WTC11 (cell line): Measurements from ENCODE around the gene C1orf167. TPM values are rescaled to one million over a fixed set of nuclear protein-coding genes. Genes with fewer than 3 reads are reported as not detected.

Source experiments
- ATAC-seq: fragments of 200-7000 bp; cut with Tn5 transposase; 2 replicates; pipeline ENCODE4 v1.10.0; 2021; ENCODE audit warnings: mild to moderate bottlenecking, moderate library complexity
- CTCF ChIA-PET: fragments of 300-600 bp; sonication (Branson Sonifier 250); formaldehyde crosslinking; loops from one replicate; lab custom pipeline; 2021; ENCODE audit warnings: antibody characterized with exemption; lab: Charles Lee
- POLR2A ChIA-PET: fragments of 350-600 bp; sonication (Branson Sonifier 250); formaldehyde crosslinking; loops from one replicate; lab custom pipeline; 2021; ENCODE audit warnings: antibody characterized with exemption; lab: Charles Lee
- DNase-seq: peaks from one replicate; pipeline ENCODE4 v3.0.0; 2021; ENCODE audit warnings: low spot score
- H3K27ac Mint-ChIP-seq: 2 replicates; pipeline ENCODE4 v1.8.0; 2021; ENCODE audit warnings: mixed read lengths
- H3K27me3 Mint-ChIP-seq: 2 replicates; pipeline ENCODE4 v1.8.0; 2021; ENCODE audit warnings: low read depth, mild to moderate bottlenecking, moderate library complexity, mixed read lengths
- H3K36me3 Mint-ChIP-seq: 2 replicates; pipeline ENCODE4 v1.8.0; 2021; ENCODE audit warnings: mixed read lengths
- H3K4me1 Mint-ChIP-seq: 2 replicates; pipeline ENCODE4 v1.8.0; 2022; ENCODE audit warnings: mixed read lengths
- H3K4me3 Mint-ChIP-seq: 2 replicates; pipeline ENCODE4 v1.8.0; 2021; ENCODE audit warnings: mild to moderate bottlenecking, moderate library complexity, mixed read lengths
- H3K9me3 Mint-ChIP-seq: 2 replicates; pipeline ENCODE4 v1.8.0; 2021; ENCODE audit warnings: mixed read lengths
- CDX4 ChIP-seq: fragments of 250-450 bp; sonication (Bioruptor Pico); IDR thresholded peaks from 2 replicates; pipeline ENCODE4 v1.9.0; 2021; ENCODE audit warnings: moderate library complexity, mild to moderate bottlenecking, inconsistent platforms, borderline replicate concordance
- JUN ChIP-seq: sonication (generic); formaldehyde crosslinking; IDR thresholded peaks from 2 replicates; pipeline ENCODE4 v1.8.0; 2023; ENCODE audit warnings: mild to moderate bottlenecking, missing genetic modification reagents
- KAT7 ChIP-seq: sonication (generic); formaldehyde crosslinking; IDR thresholded peaks from 2 replicates; pipeline ENCODE4 v1.8.1; 2023; ENCODE audit warnings: missing genetic modification reagents, mild to moderate bottlenecking, borderline replicate concordance
- NR2C2 ChIP-seq: sonication (generic); formaldehyde crosslinking; IDR thresholded peaks from 2 replicates; pipeline ENCODE4 v1.8.0; 2022; ENCODE audit warnings: mild to moderate bottlenecking, missing genetic modification reagents
- OVOL2 ChIP-seq: fragments of 250-450 bp; sonication (Bioruptor Pico); IDR thresholded peaks from 2 replicates; pipeline ENCODE4 v1.9.0; 2021; ENCODE audit warnings: mild to moderate bottlenecking, borderline replicate concordance
- RORB ChIP-seq: fragments of 250-450 bp; sonication (Bioruptor Pico); IDR thresholded peaks from 2 replicates; pipeline ENCODE4 v1.9.0; 2021; ENCODE audit warnings: mild to moderate bottlenecking
- TEAD1 ChIP-seq: sonication (generic); formaldehyde crosslinking; IDR thresholded peaks from 2 replicates; pipeline ENCODE4 v1.8.0; 2022; ENCODE audit warnings: mild to moderate bottlenecking, missing genetic modification reagents
- TEAD4 ChIP-seq: sonication (generic); formaldehyde crosslinking; IDR thresholded peaks from 2 replicates; pipeline ENCODE4 v1.8.0; 2022; ENCODE audit warnings: mild to moderate bottlenecking, missing genetic modification reagents
- ZNF121 ChIP-seq: sonication (generic); formaldehyde crosslinking; IDR thresholded peaks from 2 replicates; pipeline ENCODE4 v1.8.0; 2023; ENCODE audit warnings: missing genetic modification reagents
- ZNF263 ChIP-seq: sonication (generic); formaldehyde crosslinking; IDR thresholded peaks from 2 replicates; pipeline ENCODE4 v1.8.1; 2022; ENCODE audit warnings: low read depth, mild to moderate bottlenecking, moderate library complexity, missing genetic modification reagents
- total RNA-seq: library from RNA; stranded (reverse); gene quantifications from 3 replicates; pipeline ENCODE4 v1.2.3, GENCODE V29; 2021

The C1orf167 gene
- total RNA-seq, 1 experiment from 2014 or later: 1.2 TPM

- ATAC-seq (no peak), DNase-seq (no peak)
- Mint-ChIP-seq H3K27ac (no peak overlapping the region), H3K4me3 (no peak overlapping the region), H3K9me3 (no peaks in the 10 kb centered on the region), H3K27me3 (no peaks in the 10 kb centered on the region), H3K36me3 (peaks cover 52% of the 10 kb centered on the region), H3K4me1 (no peaks in the 10 kb centered on the region)
- TF ChIP-seq ZNF121 (CRISPR knock-in tag): 0 out of 2 replicates have a peak, but pooled peaks have one; percentile 40
- no peak for TF ChIP-seq KAT7
- TF ChIP-seq RORB (CRISPR knock-in tag): no peak
- no peak for TF ChIP-seq TEAD1 (CRISPR knock-in tag)
- CTCF ChIA-PET: interaction anchor here (0.9 kb wide), 1 partner anchor 16 kb away, joined by 3 read pairs; no protein-coding TSS in a partner anchor
- POLR2A ChIA-PET: no interaction called here
Observed at GRCh38 chr1:11822091-11822490, 60.1 kb downstream of the C1orf167 start.

- H3K4me1 Mint-ChIP-seq: no peaks in the 10 kb centered on the region
Observed at GRCh38 chr1:11823366-11824137, 61.6 kb downstream of the C1orf167 start.

DNA sequence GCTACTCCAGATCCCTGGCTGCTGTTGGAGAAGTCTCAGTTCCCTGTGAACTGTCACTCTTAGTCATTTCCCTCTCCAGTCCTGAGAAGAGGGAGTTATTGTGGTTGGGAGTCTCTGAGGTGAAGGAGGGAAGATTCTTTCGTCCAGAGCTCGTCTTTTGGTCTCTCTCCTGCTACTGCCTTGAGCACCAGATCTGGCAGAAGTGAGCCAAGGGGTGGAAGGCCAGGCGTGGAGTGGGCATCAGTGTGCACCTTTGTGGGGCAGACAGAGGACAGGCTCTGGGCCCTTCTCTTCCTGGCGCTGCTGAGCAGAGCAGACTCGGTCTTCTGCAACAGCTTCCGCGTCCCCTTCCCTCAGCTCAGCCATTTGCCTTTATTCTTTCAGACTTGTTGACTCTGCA is 63.1 kb downstream of the C1orf167 start:
- Mint-ChIP-seq H3K9me3 (no peaks in the 10 kb centered on the region), H3K4me1 (no peaks in the 10 kb centered on the region), H3K36me3 (peaks cover 50% of the 10 kb centered on the region), H3K27me3 (no peaks in the 10 kb centered on the region), H3K27ac (no peak overlapping the region), H3K4me3 (no peak overlapping the region)
- DNase-seq: no peak
- ChIA-PET CTCF (interaction anchor here (0.6 to 2.6 kb wide), 4 partner anchors 13 to 142 kb away, joined by 3 to 8 read pairs (median 3); no protein-coding TSS in a partner anchor), POLR2A (no interaction called here)
- TF ChIP-seq TEAD4: no peak
- TF ChIP-seq JUN (CRISPR knock-in tag): no peak
- no peak for ATAC-seq

More at GRCh38 chr1:11823366-11824137, 61.6 kb downstream of the C1orf167 start:
- no peaks in the 10 kb centered on the region for H3K9me3 Mint-ChIP-seq
- H3K27me3 Mint-ChIP-seq: no peaks in the 10 kb centered on the region
- peaks cover 53% of the 10 kb centered on the region for H3K36me3 Mint-ChIP-seq
- H3K27ac Mint-ChIP-seq: no peak overlapping the region
- ATAC-seq (no peak), DNase-seq (no peak)
- CTCF ChIA-PET: interaction anchor here (1.3 to 2.6 kb wide), 2 partner anchors 15 to 38 kb away, joined by 4 to 8 read pairs; no protein-coding TSS in a partner anchor
- no peak overlapping the region for H3K4me3 Mint-ChIP-seq
- POLR2A ChIA-PET: interaction anchor here (0.6 to 0.7 kb wide), 3 partner anchors 36 to 479 kb away, joined by 3 to 4 read pairs (median 3); no protein-coding TSS in a partner anchor
- TF ChIP-seq TEAD4 (no peak), KAT7 (no peak), ZNF263 (no peak), CDX4 (CRISPR knock-in tag) (no peak)

DNA sequence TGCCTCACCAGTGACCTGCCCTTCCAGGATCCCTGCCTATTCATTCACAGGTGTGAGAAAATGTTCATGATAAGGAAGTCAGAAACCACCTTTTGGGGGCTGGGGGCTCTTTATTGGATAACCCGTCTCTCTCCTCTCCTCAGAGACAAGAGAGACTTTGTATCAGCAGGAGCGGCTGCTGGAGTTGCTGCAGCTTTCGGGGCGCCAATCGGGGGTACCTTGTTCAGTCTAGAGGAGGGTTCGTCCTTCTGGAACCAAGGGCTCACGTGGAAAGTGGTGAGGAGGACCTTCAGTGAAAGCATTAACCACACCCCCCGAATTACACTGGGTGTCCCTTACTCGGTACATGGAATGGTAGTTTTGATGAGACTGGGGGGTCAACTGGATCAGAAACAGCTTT is 65.0 kb downstream of the C1orf167 start:
- H3K27me3 Mint-ChIP-seq: no peaks in the 10 kb centered on the region
- no peak for TF ChIP-seq NR2C2 (CRISPR knock-in tag)
- no peak overlapping the region for H3K4me3 Mint-ChIP-seq

GRCh38 chr1:11828511-11828910 is 66.5 kb downstream of the C1orf167 start:
- Mint-ChIP-seq H3K4me1 (no peaks in the 10 kb centered on the region), H3K4me3 (no peak overlapping the region), H3K27me3 (no peaks in the 10 kb centered on the region), H3K36me3 (peaks cover 61% of the 10 kb centered on the region), H3K27ac (no peak overlapping the region)
- ATAC-seq: no peak
- CTCF ChIA-PET: interaction anchor here (0.7 to 1.5 kb wide), 2 partner anchors 10 to 44 kb away, joined by 5 read pairs; no protein-coding TSS in a partner anchor
- DNase-seq: no peak
- POLR2A ChIA-PET: interaction anchor here (0.6 kb wide), 1 partner anchor 15 kb away, joined by 4 read pairs; no protein-coding TSS in a partner anchor
- TF ChIP-seq OVOL2 (CRISPR knock-in tag) (no peak), TEAD4 (no peak)
- TF ChIP-seq, all 79 proteins: peak for 0
- H3K9me3 Mint-ChIP-seq: no peaks in the 10 kb centered on the region

More for the DNA sequence above, 65.0 kb downstream of the C1orf167 start:
- DNase-seq (no peak), ATAC-seq (no peak)
- POLR2A ChIA-PET: no interaction called here
- no peaks in the 10 kb centered on the region for H3K9me3 Mint-ChIP-seq
- H3K27ac Mint-ChIP-seq: no peak overlapping the region
- CTCF ChIA-PET: interaction anchor here (0.6 kb wide), 1 partner anchor 242 kb away, joined by 4 read pairs; no protein-coding TSS in a partner anchor
- peaks cover 52% of the 10 kb centered on the region for H3K36me3 Mint-ChIP-seq
- H3K4me1 Mint-ChIP-seq: no peaks in the 10 kb centered on the region
